ENCODE results near the gene ANGPTL8. TPM values are rescaled to one million over a fixed set of nuclear protein-coding genes. Genes with fewer than 3 reads are reported as not detected.
A peak's percentile ranks its signal among the peaks of the same experiment; 100 is the strongest.

Gene ANGPTL8
- total and polyA plus RNA-seq, 2 experiments from 2014 or later = not detected

DNA sequence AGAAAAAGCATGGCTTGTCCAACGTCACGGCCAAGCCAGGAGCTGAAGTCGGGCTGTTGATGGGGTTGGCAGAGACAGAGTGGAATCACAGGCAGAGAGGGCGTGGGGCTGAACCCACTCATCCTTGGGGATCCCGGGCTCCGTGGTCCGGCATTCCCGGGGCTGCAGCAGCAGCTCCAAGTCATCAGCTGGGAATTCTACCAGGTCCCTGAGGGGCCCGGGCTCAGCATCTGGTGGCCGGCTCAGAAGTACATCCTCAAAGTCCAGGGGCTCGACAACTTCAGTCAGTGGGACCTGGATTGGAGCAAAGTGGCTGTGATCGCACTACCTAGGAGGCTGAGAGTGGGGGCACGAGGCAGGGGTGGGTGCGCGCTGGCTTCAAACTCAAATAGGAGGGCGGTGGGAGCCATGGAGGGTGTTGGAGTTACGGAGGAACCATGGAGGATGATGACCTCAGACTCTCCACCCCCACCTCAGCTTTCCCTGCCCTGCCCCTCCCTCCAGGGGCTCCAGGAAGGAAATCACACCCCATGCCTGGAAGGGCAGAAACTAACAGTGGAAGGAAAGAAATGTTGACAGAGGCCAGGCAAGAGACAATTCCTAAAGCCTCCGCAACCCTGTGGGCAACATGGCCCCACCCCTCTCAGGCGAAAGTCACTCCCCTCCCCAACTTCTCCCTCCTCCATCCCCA is 13.4 kb downstream of the ANGPTL8 start:
- peaks cover 7% of the 10 kb centered on the region for H3K27me3 Mint-ChIP-seq (ENCODE audit: insufficient read depth, low read depth, poor library complexity)
- H3K9me3 Mint-ChIP-seq = no peaks in the 10 kb centered on the region
- DNase-seq (ENCODE audit: low spot score) (peak; percentile 17), ATAC-seq (no peak)
- Histone ChIP-seq H3K9me2 (ENCODE audit: insufficient read depth) (no peaks in the 10 kb centered on the region), H3K79me2 (replicated peaks; ENCODE audit: insufficient read depth) (peaks cover 3% of the 10 kb centered on the region; the same call in 1 of the 2 replicates), H3F3A (replicated peaks; ENCODE audit: low read depth) (0 out of 2 replicates have a peak, but pooled peaks cover under 1% of the 10 kb centered on the region), H3K4me3 (no peak overlapping the region), H3K4me1 (ENCODE audit: insufficient read depth) (no peaks in the 10 kb centered on the region), H3K27ac (ENCODE audit: low read depth) (no peak overlapping the region), H3K36me3 (ENCODE audit: insufficient read depth) (peaks cover 6% of the 10 kb centered on the region; the same call in 1 of the 2 replicates), H3K27me3 (ENCODE audit: insufficient read depth) (no peaks in the 10 kb centered on the region), H2AFZ (no peak overlapping the region), H3K4me2 (no peak overlapping the region), H4K20me1 (replicated peaks; ENCODE audit: insufficient read depth) (no peaks in the 10 kb centered on the region; the same call in none of the 2 replicates)
- no peaks in the 10 kb centered on the region for H3K4me1 Mint-ChIP-seq
- peaks cover 28% of the 10 kb centered on the region for H3K36me3 Mint-ChIP-seq (ENCODE audit: low read depth)
- TF ChIP-seq ZNF331 (CRISPR knock-in tag; IDR thresholded peaks at IDR 0.05; ENCODE audit: low read depth) (no peak), JUNB (IDR thresholded peaks at IDR 0.05; ENCODE audit: unreplicated experiment) (no peak), ZNF114 (CRISPR knock-in tag; IDR thresholded peaks at IDR 0.05) (no peak), NANOG (IDR thresholded peaks at IDR 0.05; ENCODE audit: borderline replicate concordance) (no peak), EZH2 (IDR thresholded peaks at IDR 0.05; ENCODE audit: low read depth, unreplicated experiment) (no peak), CREB1 (CRISPR knock-in tag; IDR thresholded peaks at IDR 0.05; ENCODE audit: low read depth) (no peak), EZH2phosphoT487 (IDR thresholded peaks at IDR 0.05; ENCODE audit: unreplicated experiment) (no peak), STAT1 (IDR thresholded peaks at IDR 0.05; ENCODE audit: unreplicated experiment) (no peak), POLR2AphosphoS5 (IDR thresholded peaks at IDR 0.05; ENCODE audit: low read depth) (no peak)
- TF ChIP-seq, protein P1, sequence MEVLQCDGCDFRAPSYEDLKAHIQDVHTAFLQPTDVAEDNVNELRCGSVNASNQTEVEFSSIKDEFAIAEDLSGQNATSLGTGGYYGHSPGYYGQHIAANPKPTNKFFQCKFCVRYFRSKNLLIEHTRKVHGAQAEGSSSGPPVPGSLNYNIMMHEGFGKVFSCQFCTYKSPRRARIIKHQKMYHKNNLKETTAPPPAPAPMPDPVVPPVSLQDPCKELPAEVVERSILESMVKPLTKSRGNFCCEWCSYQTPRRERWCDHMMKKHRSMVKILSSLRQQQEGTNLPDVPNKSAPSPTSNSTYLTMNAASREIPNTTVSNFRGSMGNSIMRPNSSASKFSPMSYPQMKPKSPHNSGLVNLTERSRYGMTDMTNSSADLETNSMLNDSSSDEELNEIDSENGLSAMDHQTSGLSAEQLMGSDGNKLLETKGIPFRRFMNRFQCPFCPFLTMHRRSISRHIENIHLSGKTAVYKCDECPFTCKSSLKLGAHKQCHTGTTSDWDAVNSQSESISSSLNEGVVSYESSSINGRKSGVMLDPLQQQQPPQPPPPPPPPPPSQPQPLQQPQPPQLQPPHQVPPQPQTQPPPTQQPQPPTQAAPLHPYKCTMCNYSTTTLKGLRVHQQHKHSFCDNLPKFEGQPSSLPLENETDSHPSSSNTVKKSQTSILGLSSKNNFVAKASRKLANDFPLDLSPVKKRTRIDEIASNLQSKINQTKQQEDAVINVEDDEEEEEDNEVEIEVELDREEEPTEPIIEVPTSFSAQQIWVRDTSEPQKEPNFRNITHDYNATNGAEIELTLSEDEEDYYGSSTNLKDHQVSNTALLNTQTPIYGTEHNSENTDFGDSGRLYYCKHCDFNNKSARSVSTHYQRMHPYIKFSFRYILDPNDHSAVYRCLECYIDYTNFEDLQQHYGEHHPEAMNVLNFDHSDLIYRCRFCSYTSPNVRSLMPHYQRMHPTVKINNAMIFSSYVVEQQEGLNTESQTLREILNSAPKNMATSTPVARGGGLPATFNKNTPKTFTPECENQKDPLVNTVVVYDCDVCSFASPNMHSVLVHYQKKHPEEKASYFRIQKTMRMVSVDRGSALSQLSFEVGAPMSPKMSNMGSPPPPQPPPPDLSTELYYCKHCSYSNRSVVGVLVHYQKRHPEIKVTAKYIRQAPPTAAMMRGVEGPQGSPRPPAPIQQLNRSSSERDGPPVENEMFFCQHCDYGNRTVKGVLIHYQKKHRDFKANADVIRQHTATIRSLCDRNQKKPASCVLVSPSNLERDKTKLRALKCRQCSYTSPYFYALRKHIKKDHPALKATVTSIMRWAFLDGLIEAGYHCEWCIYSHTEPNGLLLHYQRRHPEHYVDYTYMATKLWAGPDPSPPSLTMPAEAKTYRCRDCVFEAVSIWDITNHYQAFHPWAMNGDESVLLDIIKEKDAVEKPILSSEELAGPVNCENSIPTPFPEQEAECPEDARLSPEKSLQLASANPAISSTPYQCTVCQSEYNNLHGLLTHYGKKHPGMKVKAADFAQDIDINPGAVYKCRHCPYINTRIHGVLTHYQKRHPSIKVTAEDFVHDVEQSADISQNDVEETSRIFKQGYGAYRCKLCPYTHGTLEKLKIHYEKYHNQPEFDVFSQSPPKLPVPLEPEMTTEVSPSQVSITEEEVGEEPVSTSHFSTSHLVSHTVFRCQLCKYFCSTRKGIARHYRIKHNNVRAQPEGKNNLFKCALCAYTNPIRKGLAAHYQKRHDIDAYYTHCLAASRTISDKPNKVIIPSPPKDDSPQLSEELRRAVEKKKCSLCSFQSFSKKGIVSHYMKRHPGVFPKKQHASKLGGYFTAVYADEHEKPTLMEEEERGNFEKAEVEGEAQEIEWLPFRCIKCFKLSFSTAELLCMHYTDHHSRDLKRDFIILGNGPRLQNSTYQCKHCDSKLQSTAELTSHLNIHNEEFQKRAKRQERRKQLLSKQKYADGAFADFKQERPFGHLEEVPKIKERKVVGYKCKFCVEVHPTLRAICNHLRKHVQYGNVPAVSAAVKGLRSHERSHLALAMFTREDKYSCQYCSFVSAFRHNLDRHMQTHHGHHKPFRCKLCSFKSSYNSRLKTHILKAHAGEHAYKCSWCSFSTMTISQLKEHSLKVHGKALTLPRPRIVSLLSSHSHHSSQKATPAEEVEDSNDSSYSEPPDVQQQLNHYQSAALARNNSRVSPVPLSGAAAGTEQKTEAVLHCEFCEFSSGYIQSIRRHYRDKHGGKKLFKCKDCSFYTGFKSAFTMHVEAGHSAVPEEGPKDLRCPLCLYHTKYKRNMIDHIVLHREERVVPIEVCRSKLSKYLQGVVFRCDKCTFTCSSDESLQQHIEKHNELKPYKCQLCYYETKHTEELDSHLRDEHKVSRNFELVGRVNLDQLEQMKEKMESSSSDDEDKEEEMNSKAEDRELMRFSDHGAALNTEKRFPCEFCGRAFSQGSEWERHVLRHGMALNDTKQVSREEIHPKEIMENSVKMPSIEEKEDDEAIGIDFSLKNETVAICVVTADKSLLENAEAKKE (CRISPR knock-in tag; IDR thresholded peaks at IDR 0.05) = no peak
- TF ChIP-seq, protein P2, sequence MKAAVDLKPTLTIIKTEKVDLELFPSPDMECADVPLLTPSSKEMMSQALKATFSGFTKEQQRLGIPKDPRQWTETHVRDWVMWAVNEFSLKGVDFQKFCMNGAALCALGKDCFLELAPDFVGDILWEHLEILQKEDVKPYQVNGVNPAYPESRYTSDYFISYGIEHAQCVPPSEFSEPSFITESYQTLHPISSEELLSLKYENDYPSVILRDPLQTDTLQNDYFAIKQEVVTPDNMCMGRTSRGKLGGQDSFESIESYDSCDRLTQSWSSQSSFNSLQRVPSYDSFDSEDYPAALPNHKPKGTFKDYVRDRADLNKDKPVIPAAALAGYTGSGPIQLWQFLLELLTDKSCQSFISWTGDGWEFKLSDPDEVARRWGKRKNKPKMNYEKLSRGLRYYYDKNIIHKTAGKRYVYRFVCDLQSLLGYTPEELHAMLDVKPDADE (IDR thresholded peaks at IDR 0.05) = no peak
- TF ChIP-seq, protein P3, sequence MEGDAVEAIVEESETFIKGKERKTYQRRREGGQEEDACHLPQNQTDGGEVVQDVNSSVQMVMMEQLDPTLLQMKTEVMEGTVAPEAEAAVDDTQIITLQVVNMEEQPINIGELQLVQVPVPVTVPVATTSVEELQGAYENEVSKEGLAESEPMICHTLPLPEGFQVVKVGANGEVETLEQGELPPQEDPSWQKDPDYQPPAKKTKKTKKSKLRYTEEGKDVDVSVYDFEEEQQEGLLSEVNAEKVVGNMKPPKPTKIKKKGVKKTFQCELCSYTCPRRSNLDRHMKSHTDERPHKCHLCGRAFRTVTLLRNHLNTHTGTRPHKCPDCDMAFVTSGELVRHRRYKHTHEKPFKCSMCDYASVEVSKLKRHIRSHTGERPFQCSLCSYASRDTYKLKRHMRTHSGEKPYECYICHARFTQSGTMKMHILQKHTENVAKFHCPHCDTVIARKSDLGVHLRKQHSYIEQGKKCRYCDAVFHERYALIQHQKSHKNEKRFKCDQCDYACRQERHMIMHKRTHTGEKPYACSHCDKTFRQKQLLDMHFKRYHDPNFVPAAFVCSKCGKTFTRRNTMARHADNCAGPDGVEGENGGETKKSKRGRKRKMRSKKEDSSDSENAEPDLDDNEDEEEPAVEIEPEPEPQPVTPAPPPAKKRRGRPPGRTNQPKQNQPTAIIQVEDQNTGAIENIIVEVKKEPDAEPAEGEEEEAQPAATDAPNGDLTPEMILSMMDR (conservative IDR thresholded peaks at IDR 0.05; ENCODE audit: low read depth in 2 of 2) = no peak
- TF ChIP-seq, protein P4, sequence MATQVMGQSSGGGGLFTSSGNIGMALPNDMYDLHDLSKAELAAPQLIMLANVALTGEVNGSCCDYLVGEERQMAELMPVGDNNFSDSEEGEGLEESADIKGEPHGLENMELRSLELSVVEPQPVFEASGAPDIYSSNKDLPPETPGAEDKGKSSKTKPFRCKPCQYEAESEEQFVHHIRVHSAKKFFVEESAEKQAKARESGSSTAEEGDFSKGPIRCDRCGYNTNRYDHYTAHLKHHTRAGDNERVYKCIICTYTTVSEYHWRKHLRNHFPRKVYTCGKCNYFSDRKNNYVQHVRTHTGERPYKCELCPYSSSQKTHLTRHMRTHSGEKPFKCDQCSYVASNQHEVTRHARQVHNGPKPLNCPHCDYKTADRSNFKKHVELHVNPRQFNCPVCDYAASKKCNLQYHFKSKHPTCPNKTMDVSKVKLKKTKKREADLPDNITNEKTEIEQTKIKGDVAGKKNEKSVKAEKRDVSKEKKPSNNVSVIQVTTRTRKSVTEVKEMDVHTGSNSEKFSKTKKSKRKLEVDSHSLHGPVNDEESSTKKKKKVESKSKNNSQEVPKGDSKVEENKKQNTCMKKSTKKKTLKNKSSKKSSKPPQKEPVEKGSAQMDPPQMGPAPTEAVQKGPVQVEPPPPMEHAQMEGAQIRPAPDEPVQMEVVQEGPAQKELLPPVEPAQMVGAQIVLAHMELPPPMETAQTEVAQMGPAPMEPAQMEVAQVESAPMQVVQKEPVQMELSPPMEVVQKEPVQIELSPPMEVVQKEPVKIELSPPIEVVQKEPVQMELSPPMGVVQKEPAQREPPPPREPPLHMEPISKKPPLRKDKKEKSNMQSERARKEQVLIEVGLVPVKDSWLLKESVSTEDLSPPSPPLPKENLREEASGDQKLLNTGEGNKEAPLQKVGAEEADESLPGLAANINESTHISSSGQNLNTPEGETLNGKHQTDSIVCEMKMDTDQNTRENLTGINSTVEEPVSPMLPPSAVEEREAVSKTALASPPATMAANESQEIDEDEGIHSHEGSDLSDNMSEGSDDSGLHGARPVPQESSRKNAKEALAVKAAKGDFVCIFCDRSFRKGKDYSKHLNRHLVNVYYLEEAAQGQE (IDR thresholded peaks at IDR 0.05; ENCODE audit: unreplicated experiment) = no peak
- H3K4me3 Mint-ChIP-seq = no peak overlapping the region
- no peak overlapping the region for H3K27ac Mint-ChIP-seq
